Neural cell (in vitro differentiated cells): ENCODE results near the gene FIGLA. TPM values are rescaled to one million over a fixed set of nuclear protein-coding genes. Genes with fewer than 3 reads are reported as not detected.
A peak's percentile ranks its signal among the peaks of the same experiment; 100 is the strongest.

Source experiments
- H2AFZ ChIP-seq: fragments of 200-600, 300-800 bp; sonication (generic), shearing (Covaris generic); 2 replicates; pipeline ENCODE4 v1.6.0; 2014; ENCODE audit warnings: low read depth, mild to moderate bottlenecking, antibody characterized with exemption, low read length, moderate library complexity
- H3F3A ChIP-seq: fragments of 200-600 bp; shearing (Covaris generic); 2 replicates; pipeline ENCODE4 v1.6.1; 2016; ENCODE audit warnings: mild to moderate bottlenecking, moderate library complexity, mixed read lengths, antibody characterized with exemption, low read length; ENCODE audit not compliant: insufficient read depth, poor library complexity, severe bottlenecking
- H3K27ac ChIP-seq: fragments of 200-600, 300-800 bp; sonication (generic), shearing (Covaris generic); 2 replicates; pipeline ENCODE4 v1.5.1; 2014; ENCODE audit warnings: mild to moderate bottlenecking, low read length, moderate library complexity
- H3K27me3 ChIP-seq: fragments of 300-800, 200-600 bp; sonication (generic), shearing (Covaris generic); 2 replicates; pipeline ENCODE4 v1.6.0; 2014; ENCODE audit warnings: mild to moderate bottlenecking, low read depth, low read length, moderate library complexity; ENCODE audit not compliant: insufficient read depth
- H3K36me3 ChIP-seq: fragments of 300-800, 200-600 bp; sonication (generic), shearing (Covaris generic); 2 replicates; pipeline ENCODE4 v1.5.1; 2014; ENCODE audit warnings: mild to moderate bottlenecking, antibody characterized with exemption, low read length, moderate library complexity; ENCODE audit not compliant: insufficient read depth
- H3K4me2 ChIP-seq: fragments of 300-800, 200-600 bp; sonication (generic), shearing (Covaris generic); 2 replicates; pipeline ENCODE4 v1.6.0; 2014; ENCODE audit warnings: mild to moderate bottlenecking, low read length
- H3K4me3 ChIP-seq: fragments of 300-800, 200-600 bp; sonication (generic), shearing (Covaris generic); 2 replicates; pipeline ENCODE4 v1.5.1; 2014; ENCODE audit warnings: mild to moderate bottlenecking, low read length, moderate library complexity
- H3K79me2 ChIP-seq: fragments of 200-600 bp; shearing (Covaris generic); replicated peaks from 2 replicates; pipeline ENCODE4 v1.6.0; 2014; ENCODE audit warnings: mild to moderate bottlenecking, low read length, moderate library complexity; ENCODE audit not compliant: insufficient read depth
- H3K9ac ChIP-seq: fragments of 300-800, 200-600 bp; sonication (generic), shearing (Covaris generic); 2 replicates; pipeline ENCODE4 v1.6.1; 2016; ENCODE audit warnings: mild to moderate bottlenecking, low read length, mixed read lengths
- H3K9me2 ChIP-seq: fragments of 200-600 bp; shearing (Covaris generic); 2 replicates; pipeline ENCODE4 v1.6.1; 2016; ENCODE audit warnings: mild to moderate bottlenecking, low read length, mixed read lengths; ENCODE audit not compliant: insufficient read depth
- H3K9me3 ChIP-seq: fragments of 200-600, 300-800 bp; sonication (generic), shearing (Covaris generic); 2 replicates; pipeline ENCODE4 v1.6.1; 2016; ENCODE audit warnings: mild to moderate bottlenecking, mixed run types, low read length, moderate library complexity, mixed read lengths
- H4K20me1 ChIP-seq: fragments of 200-600 bp; shearing (Covaris generic); 2 replicates; pipeline ENCODE4 v1.6.1; 2016; ENCODE audit warnings: mild to moderate bottlenecking, mixed run types; ENCODE audit not compliant: insufficient read depth
- CTCF ChIP-seq: fragments of 450-650 bp; IDR thresholded peaks from 2 replicates; pipeline ENCODE4 v1.5.1; 2014; ENCODE audit warnings: antibody characterized with exemption, mild to moderate bottlenecking, moderate library complexity; ENCODE audit not compliant: poor library complexity, severe bottlenecking
- EP300 ChIP-seq: fragments of 450-650 bp; conservative IDR thresholded peaks from 2 replicates; pipeline ENCODE4 v1.6.1; 2014; ENCODE audit warnings: antibody characterized with exemption, mild to moderate bottlenecking, moderate library complexity; ENCODE audit not compliant: poor library complexity, severe bottlenecking
- EZH2 ChIP-seq: fragments of 200-600, 300-800 bp; shearing (Covaris generic), sonication (generic); IDR thresholded peaks from 2 replicates; pipeline ENCODE4 v1.6.1; 2014; ENCODE audit warnings: antibody characterized with exemption, low read length, borderline replicate concordance, mild to moderate bottlenecking; ENCODE audit not compliant: insufficient read depth, poor library complexity, severe bottlenecking
- MXI1 ChIP-seq: fragments of 450-650 bp; conservative IDR thresholded peaks from 2 replicates; pipeline ENCODE4 v1.6.1; 2014; ENCODE audit warnings: antibody characterized with exemption, mild to moderate bottlenecking; ENCODE audit not compliant: poor library complexity, severe bottlenecking
- POLR2AphosphoS5 ChIP-seq: IDR thresholded peaks from 2 replicates; pipeline ENCODE4 v1.6.1; 2012
- RAD21 ChIP-seq: fragments of 450-650 bp; conservative IDR thresholded peaks from 2 replicates; pipeline ENCODE4 v1.6.1; 2014; ENCODE audit warnings: antibody characterized with exemption, mild to moderate bottlenecking, moderate library complexity
- REST ChIP-seq: IDR thresholded peaks from 2 replicates; pipeline ENCODE4 v1.6.1; 2012; ENCODE audit warnings: borderline replicate concordance
- SMC3 ChIP-seq: fragments of 450-650 bp; conservative IDR thresholded peaks from 2 replicates; pipeline ENCODE4 v1.6.1; 2014; ENCODE audit warnings: antibody characterized with exemption, mild to moderate bottlenecking, moderate library complexity; ENCODE audit not compliant: poor library complexity
- TAF1 ChIP-seq: IDR thresholded peaks from 2 replicates; pipeline ENCODE4 v1.6.1; 2012; ENCODE audit warnings: low read depth
- polyA plus RNA-seq: library from polyadenylated mRNA; depleted of rRNA; stranded (reverse); fragments of >200 nt; gene quantifications from 2 replicates; pipeline ENCODE4 v1.2.3, GENCODE V29; 2014

FIGLA gene
- polyA plus RNA-seq, 1 donor from 2014 or later, result not detected

DNA sequence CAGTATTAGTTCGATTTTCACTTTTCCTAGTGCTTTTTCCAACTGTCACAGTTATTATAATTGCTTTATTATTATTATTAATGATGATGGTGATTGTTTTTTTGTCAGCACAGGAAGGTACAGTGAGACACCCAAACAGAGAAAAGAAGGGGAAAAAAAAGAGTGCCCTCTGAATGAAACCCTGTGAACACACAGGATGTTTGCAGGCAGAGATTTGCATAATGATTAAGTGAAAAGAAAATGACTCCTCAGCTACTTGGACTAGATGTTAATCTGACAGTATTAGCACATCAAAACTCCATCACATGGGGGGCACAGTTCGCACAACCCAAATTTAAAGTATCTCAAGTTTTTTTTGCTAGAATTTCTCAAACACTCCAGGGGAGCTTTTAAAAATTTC is 55.4 kb downstream of the FIGLA start:
- H4K20me1 ChIP-seq, result no peaks in the 10 kb centered on the region

DNA sequence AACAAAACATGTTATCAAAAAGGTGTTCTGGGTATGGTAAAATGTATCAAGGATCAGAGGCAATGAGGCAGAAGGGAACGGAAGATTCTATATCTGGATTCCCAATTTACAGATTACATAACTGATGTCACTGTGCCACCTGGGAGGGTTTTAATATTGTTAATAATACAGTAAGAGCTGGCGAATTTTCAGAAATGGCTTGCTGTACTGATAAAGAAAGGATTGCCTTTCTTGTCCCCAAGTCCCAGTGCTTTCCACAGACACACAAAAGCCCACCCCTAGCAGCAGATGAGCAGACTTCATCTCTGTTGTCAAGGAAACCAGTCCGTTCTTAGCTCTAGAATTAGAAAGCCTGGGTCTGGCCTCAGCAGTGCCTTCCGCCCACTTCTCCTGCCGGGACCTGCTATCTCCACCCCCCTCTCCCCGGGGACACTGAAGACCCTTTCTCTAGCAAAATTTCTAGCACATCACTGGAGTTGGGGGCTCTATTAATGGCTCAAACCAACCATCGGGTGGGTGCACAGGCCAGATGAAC is 56.7 kb downstream of the FIGLA start:
- H3K27ac ChIP-seq, result peak overlapping the region; percentile 91
- peak overlapping the region; percentile 60 for H3K9ac ChIP-seq
- H3K79me2 ChIP-seq, result peaks cover 64% of the 10 kb centered on the region

More for the DNA sequence above, 55.4 kb downstream of the FIGLA start:
- H3K9ac ChIP-seq, result no peak overlapping the region
- peak overlapping the region; percentile 91 for H3K27ac ChIP-seq
- TF ChIP-seq MXI1 (no peak), EZH2 (no peak), CTCF (no peak), SMC3 (no peak), TAF1 (no peak), REST (no peak), EP300 (no peak), RAD21 (no peak), POLR2AphosphoS5 (no peak)
- peaks cover 64% of the 10 kb centered on the region for H3K79me2 ChIP-seq
- no peaks in the 10 kb centered on the region for H3K9me2 ChIP-seq
- no peaks in the 10 kb centered on the region for H3K9me3 ChIP-seq
- H3F3A ChIP-seq, result no peaks in the 10 kb centered on the region
- H3K4me2 ChIP-seq, result no peak overlapping the region
- no peak overlapping the region for H2AFZ ChIP-seq
- H3K4me3 ChIP-seq, result no peak overlapping the region
- no peaks in the 10 kb centered on the region for H3K36me3 ChIP-seq
- H3K27me3 ChIP-seq, result no peaks in the 10 kb centered on the region

More for the DNA sequence above, 56.7 kb downstream of the FIGLA start:
- H3K9me3 ChIP-seq, result no peaks in the 10 kb centered on the region
- H3K4me3 ChIP-seq, result peak overlapping the region; percentile 58
- H3K27me3 ChIP-seq, result no peaks in the 10 kb centered on the region
- H3K4me2 ChIP-seq, result peak overlapping the region; percentile 83
- no peaks in the 10 kb centered on the region for H3K9me2 ChIP-seq
- H3F3A ChIP-seq, result no peaks in the 10 kb centered on the region
- H2AFZ ChIP-seq, result peak overlapping the region; percentile 10
- H4K20me1 ChIP-seq, result no peaks in the 10 kb centered on the region
- no peaks in the 10 kb centered on the region for H3K36me3 ChIP-seq
- TF ChIP-seq POLR2AphosphoS5 (no peak), TAF1 (no peak), RAD21 (no peak)
